Measurements from ENCODE around the gene CBLB.
A peak's percentile ranks its signal among the peaks of the same experiment; 100 is the strongest.
"Not testable (repeated sequence)": the region's sequence is repeated elsewhere in the genome, so short reads cannot be mapped to it uniquely, and the experiment has no call there.

Gene CBLB

GRCh38 chr3:105752791-105753415 lies 115.9 kb downstream of the CBLB start:
- no peak for DNase-seq (ENCODE audit: low read depth)

DNA sequence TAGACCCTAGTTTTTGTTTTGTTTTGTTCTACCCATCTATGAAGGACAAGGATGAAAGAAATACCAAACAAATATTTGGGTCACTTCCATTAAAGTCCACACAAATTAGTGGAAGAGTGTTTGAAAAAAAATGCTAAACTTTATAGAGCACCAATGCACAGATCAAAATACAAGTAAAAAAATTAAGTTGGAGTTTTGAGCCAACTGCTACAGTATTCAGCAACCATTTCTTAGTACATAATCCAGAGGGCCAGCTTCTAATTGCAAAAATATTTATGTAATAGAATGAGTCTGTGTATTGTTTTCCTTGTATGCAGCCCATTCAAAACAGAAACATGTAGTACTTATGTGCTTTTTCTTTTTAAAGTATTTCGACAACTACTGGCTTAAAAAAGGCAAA lies 121.1 kb downstream of the CBLB start:
- no peak for DNase-seq (ENCODE audit: low read depth)

GRCh38 chr3:105747060-105747541 lies 121.7 kb downstream of the CBLB start:
- peak; percentile 27 for DNase-seq (ENCODE audit: low read depth)

DNA sequence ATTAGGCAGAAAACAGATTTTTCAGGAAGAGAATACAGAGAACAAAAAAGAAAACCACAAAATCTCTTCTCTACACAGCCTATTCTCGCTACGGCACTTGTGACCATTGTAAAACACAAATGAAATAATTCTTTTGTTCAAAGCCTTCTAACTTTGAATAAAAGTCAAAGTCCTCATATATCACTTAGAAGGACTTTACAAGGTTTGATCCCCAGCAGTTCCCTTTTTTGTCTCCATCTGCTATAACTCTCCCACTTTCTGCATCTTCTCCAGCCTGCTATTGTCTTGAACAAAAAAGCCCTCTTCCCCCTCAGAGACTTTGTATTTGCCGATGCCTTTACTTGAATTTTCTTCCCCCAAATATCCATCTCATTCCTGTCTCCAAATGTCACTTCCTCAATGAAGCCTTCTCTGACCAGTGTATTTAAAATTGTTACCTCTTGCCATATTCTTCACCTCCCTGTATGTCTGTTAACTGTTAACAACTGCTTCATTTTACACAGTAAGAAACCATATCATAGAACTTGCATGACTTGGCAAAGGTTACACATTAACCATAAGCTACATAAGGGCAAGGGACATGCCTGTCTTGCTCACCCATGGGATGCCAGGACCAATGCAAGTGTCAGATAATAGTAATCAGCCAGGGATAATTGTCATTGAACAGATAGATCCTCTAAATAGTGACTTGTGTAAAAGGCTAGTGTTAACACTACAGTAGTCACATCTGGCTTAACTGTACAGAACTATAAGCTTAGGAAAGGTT lies 122.4 kb downstream of the CBLB start:
- no peak for DNase-seq (ENCODE audit: low read depth)

GRCh38 chr3:105745046-105745445 lies 123.8 kb downstream of the CBLB start:
- DNase-seq (ENCODE audit: low read depth), result no peak

DNA sequence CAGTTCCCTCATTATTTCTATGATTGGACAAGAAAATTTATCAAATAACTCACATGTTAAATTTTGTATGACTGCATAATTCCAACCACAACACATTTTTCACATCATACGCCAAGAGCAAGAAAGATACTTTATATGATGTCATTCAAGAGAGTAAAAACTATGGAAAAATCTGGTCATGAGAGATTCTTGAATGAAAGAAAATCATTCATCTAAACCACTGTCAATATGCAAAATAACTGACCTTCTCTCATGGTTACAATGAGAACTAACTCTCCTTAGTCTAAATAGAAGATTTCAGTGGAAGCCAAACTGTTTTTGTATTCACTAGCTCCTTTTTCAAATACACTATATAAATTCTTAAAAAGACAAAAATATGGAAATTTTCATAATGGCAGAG lies 124.6 kb downstream of the CBLB start:
- DNase-seq (ENCODE audit: low read depth), result no peak

DNA sequence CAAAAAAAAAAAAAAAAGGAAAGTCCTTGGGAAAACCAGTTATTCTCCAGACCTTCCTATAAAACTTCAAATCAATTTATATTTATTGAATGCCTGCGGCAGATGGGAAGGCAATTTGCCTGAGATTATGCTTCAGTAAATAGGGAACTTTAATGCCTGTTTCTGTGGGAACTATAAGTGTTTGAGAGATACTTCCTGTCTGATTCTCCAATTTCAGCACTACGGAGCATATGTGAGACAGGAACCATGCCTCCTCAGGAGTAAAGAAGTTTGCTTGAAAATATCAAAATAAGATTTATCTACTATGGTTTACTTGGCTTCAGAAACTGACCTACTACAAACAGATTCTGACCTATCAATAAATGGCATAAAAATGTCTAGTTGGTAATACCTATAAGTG lies 135.5 kb downstream of the CBLB start:
- DNase-seq (ENCODE audit: low read depth), result no peak

- DNase-seq (ENCODE audit: low read depth), result no peak
Observed at GRCh38 chr3:105731686-105732085, 137.1 kb downstream of the CBLB start.

- no peak for DNase-seq (ENCODE audit: low read depth)
Observed at GRCh38 chr3:105730801-105731354, 137.9 kb downstream of the CBLB start.

DNA sequence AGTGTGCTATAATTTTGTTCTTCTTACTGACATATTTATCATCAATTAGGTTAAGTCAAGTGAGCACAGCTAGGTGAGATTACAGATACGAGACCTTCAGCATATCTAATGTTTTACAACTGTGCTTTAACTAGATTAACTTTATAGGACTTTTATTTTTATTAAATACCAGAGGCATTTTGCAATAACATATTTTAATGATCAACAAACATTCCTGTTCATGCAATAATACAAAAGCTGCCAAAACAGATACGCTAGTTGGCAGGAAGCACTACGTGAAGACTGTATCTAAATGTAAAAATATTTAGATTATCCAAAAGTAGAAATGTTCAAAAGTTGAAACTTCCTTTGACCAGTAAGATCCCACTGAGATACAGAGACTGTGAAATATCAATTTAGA lies 139.1 kb downstream of the CBLB start:
- DNase-seq (ENCODE audit: low read depth), result no peak

DNA sequence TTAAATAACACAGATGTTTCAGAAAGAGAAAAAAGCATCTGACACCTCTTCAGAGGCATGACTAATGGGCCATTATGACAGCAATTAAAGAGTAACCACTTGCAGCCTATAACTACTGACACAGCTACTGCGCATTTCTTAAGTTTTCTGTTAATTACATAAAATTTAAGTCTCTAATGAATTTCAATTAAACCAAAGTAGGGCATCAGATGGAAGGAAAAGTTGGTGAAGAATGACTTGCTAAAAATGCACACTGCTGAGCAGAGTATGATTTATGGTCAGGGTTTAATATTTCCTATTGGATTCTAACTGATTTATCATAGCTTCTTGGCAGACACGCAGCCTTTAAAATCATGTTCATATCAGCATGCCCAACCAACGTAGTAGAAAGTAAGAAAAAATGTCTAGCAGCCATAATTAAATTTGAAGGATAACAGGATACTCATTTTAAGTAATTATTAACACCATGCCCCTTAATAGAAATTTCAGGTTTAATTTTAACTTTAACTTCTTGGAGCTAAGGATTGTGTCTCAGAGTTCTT lies 140.0 kb downstream of the CBLB start:
- DNase-seq (ENCODE audit: low read depth), result no peak

- DNase-seq (ENCODE audit: low read depth), result not testable (repeated sequence)
Observed at GRCh38 chr3:105727036-105727435, 141.8 kb downstream of the CBLB start.

- DNase-seq (ENCODE audit: low read depth), result no peak
Observed at GRCh38 chr3:105722943-105723556, 145.8 kb downstream of the CBLB start.

GRCh38 chr3:105719791-105720190 lies 149.0 kb downstream of the CBLB start:
- DNase-seq (ENCODE audit: low read depth), result no peak

GRCh38 chr3:105715372-105715771 lies 153.4 kb downstream of the CBLB start:
- DNase-seq (ENCODE audit: low read depth), result peak; percentile 22

DNA sequence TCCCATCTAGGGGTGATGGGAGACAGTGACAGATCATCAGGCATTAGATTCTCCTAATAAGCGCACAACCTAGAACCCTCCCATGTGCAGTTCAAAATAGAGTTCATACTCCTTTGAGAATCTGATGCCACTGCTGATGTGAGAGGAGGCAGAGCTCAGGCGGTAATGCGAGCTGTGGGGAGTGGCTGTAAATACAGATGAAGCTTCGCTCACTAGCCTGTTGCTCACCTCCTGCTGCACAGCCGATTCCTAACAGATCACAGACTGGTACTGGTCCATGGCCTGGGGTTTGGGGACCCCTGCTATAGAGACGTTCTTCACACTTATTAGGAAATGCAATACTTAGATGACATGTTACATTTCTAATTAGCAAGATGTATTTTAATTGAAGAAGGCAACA lies 154.4 kb downstream of the CBLB start:
- DNase-seq (ENCODE audit: low read depth), result no peak

DNA sequence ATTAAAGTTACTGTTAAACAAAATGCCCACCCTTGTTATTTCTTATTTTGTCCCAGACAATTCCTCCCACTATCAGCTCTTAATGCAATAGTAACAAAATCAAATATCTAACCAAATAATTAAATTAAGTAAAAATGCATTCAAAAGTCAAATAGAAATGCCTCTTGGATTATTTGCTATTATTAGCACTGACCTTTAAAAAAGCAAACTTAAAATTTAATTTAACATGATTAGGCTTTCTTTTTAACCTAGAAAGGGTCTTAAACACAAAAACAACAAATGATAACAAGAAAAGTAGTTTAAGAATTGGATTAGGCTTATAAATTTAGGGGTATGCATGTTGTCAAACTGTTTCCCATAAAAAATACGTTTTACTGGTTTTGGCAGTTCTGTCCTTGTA lies 159.8 kb downstream of the CBLB start:
- DNase-seq (ENCODE audit: low read depth), result no peak

- no peak for DNase-seq (ENCODE audit: low read depth)
Observed at GRCh38 chr3:105707009-105707408, 161.8 kb downstream of the CBLB start.

GRCh38 chr3:105704726-105705410 lies 163.9 kb downstream of the CBLB start:
- DNase-seq (ENCODE audit: low read depth), result no peak

- DNase-seq (ENCODE audit: low read depth), result no peak
Observed at GRCh38 chr3:105700575-105700974, 168.2 kb downstream of the CBLB start.

- DNase-seq (ENCODE audit: low read depth), result no peak
Observed at GRCh38 chr3:105691633-105692032, 177.2 kb downstream of the CBLB start.

DNA sequence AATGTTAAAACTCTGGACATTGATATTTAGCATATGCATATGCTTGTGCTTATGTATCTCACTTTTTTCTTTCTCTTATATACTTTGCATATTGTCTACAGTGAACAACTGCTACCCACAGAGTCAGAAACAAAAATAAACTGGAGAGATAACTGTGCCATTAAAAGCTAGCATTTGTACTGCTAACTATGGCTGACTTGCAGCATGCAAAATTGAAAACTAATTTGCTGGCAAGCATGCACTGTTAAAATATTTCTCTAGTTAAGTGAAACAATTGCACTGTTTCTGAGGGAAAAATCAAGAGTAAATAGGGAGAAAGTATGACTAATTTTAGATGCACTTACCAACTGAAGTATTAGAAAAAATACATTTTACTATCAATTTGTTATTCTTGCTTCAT lies 177.8 kb downstream of the CBLB start:
- DNase-seq (ENCODE audit: low read depth), result no peak

All from GM04504 (cell line).